GM19351 (cell line): ENCODE measurements around the gene ZNF653.
"Not testable (repeated sequence)": the region's sequence is repeated elsewhere in the genome, so short reads cannot be mapped to it uniquely, and the experiment has no call there.

ENCODE experiments used
- ATAC-seq: cut with Tn5 transposase; IDR thresholded peaks from one replicate; pipeline ENCODE4 v1.9.1; 2021; ENCODE audit warnings: mild to moderate bottlenecking, moderate library complexity; ENCODE audit not compliant: unreplicated experiment

Gene ZNF653

DNA sequence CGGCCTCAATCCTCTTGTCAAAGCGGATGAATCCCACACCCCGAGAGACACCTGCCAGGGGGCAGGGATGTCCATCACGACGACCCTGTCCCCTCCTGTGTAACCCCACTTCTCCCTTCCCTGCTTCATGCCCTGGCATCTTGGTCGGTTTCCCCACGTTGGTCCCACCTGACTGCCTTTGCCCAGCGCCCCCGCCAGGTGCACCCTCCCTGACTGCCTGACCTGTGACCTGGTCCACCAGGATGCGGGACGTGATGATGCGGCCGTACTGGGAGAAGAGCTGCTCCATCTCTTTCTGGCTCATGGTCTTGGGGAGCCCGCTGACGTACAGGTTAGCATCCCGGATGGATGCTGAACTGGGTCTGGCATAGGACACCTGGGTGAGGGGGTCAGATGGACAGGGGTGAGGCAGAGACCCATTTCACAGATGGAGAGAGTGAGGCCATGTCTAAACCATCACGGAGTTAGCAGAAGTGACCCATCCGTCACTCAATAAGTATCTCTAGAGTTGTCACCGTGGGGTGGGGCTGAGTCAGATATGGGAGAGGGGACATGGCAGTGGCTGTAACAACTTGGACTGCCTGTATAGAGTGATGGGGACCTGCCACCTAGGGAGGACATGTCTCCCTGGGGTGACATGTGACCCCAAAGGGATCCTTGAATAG lies 47.3 kb downstream of the ZNF653 start:
- no peak for ATAC-seq

DNA sequence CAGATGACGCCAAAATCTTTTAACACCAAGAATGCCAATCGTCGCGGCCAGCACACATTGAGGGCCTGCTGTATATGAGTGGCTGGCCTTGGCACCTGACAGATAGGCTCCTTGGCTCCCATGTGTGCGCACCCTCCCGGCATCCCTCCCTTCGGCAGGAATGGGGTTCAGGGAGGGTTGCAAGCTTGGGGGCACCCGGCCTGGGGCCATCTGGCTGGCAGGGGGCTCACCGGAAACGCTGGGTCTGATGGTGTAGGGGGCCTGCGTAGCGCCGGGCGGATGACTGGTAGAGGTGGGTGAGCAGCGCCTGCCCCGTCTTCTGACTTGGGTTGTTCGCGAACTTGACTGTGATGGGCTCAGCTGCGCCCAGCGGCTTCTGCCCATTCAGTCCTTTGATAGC lies 47.8 kb downstream of the ZNF653 start:
- no peak for ATAC-seq

DNA sequence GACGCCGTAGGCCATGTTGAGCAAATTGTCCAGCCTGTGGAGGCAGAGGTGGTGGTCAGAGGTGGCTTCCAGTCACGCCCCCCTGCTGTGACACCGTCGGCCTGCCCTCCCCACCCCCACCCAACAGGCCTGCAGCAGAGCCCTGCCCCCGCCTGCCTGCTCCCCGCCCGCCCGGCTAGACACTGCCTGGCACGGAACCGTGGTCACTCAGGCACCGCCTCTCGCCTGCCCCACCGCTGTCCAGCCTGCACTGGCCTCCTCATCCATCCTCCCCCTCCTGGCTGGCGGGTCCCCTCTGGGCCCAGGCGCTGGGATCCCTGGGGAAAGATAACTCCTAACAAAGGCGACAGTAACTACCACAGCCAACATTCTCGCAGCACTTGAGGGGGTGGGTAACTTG lies 48.5 kb downstream of the ZNF653 start:
- ATAC-seq = no peak

DNA sequence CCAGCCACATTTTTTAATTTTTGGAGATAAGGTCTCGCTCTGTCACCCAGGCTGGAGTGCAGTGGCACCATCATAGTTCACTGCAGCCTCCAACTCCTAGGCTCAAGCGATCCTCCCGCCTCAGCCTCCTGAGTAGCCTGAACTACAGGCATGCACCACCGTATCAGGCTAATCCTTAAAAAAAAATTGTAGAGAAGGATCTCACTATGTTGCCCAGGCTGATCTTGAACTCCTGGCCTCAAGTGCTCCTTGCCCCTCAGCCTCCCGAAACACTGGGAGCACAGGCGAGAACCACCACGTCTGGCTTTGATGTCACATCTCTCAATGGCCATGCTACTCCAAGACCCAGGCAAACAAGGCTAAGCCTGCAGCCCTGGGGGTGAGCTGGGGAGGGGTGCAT lies 49.0 kb downstream of the ZNF653 start:
- ATAC-seq = no peak

DNA sequence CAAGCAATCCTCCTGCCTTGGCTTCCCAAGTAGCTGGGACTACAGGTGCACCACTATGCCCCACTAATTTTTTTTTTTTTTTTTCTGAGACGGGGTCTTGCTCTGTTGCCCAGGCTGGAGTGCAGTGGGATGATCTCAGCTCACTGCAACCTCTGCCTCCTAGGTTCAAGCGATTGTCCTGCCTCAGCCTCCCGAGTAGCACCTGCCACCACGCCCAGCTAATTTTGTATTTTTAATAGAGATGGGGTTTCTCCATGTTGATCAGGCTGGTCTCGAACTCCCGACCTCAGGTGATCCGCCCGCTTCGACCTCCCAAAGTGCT lies 50.4 kb downstream of the ZNF653 start:
- ATAC-seq = not testable (repeated sequence)

DNA sequence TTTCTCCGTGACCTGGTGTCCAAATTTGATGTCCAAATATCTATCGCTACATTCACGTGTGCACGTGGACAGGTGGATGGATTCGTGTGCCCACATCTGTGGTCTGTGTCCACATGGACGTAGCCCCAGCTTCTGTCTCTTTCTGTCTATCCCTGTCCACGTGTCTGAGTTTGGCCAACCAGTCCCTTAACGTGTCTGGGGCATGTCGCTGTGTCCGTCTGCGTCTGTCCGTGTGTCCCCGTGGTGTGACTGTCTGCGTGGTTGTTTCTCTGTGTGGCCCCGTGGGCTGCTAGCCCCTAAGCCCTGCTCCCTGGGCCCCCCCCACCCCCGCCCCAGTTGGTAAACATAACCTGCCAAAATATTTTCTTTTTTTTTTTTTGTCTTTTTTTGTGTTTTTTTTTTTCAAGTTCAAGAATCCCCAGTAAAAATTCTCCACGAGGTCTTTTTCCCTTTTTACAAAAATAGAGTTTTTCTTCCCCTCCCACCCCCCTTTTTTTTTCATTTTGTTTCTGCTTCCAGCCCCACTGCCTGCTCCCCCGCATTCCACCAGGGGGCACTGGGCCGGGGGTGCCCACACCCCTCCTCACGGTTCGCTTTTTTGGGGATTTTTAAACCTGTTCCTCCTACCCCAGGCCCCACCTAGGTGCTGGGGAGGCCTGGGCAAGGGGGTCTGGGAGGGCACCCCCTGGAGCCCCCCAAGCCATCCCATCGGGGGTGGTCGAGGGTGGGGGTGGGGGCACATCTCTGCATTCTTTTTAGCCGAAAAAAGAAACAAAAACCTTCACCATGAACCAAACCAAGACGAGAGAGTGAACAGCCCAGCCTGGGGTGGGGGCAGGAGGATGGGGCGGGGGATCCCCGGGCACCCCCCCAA lies 51.9 kb downstream of the ZNF653 start:
- no peak for ATAC-seq

DNA sequence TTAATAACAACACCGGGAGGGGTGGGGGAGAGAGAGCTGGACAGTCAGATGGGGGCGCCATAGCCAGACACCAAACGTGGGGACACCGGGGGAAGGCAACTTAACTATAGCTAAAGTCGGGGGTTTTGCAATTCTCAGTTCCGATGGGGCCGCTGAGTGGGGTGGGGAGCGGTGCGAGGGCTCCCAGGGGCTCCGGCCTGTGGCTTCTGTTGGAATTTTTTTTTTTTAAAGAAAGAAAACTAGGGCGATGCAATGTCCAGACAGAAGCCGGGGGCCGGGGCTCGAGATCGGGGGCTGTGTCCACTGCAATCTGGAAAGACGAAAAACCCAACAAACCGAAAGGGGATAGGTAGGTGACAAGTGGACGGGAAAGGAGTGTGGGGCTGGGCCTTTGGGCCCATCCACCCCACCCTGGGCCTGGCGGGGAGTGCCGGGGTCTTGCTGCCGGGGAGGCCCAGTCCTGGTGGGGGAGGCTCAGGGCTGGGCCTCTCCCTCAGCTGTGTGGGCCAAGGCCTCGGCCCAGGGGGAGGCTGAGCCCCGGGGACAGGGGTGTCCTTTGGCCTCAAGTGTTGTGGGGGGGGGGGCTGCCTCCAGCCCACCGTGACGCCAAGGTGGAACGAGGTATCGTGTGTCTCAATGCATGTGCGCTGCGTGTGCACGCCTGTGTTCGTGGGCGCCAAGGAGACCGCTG lies 52.9 kb downstream of the ZNF653 start:
- no peak for ATAC-seq

DNA sequence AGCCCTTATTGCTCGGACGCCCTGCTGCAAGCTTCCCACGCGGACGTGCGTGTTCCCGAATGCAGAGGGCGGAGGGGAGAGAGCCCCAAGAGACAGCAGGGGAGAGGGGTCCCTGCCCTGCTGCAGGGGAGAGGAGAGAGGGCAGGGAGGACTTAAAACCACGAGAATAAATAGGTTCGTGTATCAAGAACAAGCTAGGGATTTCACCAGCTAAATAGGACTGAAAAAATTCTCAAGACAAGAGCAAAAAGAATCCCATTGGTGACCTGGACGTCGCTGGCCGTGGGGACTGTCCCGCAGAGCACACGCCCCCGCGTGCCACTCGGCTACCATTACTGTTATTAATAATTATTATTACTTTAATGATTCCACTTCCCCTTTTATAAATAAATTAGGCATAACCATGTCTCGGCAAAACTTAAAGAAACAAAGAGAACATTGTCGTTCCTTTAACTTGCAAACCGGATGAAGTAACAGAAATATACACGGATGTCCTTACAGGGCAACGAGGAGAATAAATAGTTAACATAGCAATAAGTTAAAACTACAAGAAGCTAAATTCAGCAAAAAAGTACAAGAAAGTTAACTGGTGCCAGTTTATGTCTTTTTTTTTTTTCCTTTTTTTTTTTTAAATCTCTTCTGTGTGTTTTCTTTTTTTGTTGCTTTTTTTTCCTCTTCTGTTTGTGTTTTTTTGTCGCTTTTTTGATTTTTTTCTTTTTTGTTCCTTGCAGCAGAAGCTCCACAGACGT lies 53.6 kb downstream of the ZNF653 start:
- no peak for ATAC-seq

DNA sequence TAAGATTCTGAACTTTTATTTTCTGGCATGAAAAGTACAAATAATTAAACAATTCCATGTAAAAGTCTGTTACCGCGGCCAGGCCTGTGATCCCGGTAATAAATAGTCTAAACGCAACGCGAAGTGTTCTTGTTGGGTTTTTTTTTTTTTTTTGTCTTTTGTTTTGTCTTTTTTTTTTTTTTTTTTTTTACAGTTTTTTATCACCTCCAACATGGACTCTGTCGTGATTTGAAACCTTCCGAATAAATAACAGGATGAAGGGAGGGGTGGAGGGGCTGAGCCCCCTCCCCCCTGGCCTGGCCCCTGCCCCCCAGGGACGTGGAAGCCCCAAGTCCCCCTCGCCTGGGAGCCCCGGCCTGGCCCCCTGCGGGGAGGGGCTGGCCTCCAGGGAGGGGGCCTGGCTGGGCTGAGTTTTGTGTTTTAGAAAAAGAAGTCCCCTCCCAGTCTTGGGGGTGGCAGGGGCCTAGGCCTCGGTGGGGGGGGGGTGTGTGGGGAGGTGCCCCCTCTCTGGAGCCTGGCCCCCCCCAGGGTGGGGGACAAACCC lies 54.2 kb downstream of the ZNF653 start:
- no peak for ATAC-seq

DNA sequence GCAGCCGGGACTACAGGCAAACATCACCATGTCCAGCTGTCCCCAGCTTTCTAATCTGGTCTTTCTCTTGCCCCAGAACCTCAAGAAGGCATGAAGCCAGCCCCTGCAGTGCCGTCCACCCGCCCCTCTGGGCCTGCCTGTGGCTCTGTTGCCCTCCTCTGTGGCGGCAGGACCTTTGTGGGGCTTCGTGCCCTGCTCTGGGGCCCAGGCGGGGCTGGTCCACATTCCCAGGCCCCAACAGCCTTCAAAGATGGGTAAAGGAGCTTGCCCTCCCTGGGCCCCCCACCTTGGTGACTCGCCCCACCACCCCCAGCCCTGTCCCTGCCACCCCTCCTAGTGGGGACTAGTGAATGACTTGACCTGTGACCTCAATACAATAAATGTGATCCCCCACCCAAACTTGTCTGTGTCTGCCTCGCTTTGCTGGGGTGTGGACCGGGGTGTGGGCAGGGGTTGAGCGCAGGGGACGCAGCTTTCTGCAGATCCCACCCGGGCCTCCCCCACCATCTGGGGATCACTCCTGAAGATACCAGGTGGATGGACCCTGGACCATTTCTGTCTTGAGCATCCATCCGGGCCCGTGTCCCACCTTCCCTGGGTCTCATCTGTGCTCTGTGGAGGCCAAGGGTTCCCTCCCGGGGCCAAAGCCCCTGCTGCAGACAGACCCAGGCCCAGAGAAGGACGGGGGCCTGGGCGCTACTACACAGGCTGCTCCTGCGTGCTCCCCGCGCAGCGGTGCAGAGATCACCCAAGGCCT lies 54.9 kb downstream of the ZNF653 start:
- ATAC-seq = no peak

DNA sequence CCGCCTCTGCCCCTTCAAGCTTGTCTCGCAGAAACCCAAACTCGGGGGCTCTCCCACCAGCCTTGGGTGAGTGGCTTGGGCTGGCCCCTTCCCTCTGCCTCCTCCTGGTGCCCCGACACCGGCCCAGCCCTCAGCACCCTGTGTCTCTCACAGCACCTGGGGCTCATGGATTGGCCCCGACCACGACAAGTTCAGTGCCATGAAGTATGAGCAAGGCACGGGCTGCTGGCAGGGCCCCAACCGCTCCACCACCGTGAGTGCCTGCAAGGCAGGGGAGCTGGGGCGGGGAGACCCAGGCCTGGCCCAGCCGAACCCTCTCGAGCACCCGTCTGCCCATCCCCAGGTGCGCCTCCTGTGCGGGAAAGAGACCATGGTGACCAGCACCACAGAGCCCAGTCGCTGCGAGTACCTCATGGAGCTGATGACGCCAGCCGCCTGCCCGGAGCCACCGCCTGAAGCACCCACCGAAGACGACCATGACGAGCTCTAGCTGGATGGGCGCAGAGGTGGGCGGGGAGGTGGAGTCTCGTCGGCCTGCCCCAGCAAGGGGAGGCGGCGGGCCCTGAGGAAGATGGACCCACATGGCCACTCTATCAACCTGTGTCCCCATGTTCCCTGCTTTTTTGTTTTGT lies 56.6 kb downstream of the ZNF653 start:
- ATAC-seq = no peak

DNA sequence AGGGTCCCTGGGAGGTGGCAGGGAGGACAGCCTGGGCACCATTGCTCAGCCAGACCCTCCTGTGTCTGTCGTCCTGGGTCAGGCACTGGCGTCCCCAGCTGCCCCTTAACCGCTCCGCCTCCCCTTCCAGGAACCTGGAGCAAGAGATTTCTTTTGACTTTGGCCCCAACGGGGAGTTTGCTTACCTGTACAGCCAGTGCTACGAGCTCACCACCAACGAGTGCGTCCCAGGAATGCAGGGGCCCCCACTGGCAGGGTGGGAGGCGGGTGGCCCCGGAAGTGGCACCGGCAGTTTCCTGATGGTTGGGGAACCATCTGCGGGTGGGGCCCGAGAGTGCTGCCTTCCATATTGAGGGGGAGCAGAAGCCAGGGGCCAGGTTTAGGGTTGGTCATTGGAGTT lies 57.2 kb downstream of the ZNF653 start:
- no peak for ATAC-seq

DNA sequence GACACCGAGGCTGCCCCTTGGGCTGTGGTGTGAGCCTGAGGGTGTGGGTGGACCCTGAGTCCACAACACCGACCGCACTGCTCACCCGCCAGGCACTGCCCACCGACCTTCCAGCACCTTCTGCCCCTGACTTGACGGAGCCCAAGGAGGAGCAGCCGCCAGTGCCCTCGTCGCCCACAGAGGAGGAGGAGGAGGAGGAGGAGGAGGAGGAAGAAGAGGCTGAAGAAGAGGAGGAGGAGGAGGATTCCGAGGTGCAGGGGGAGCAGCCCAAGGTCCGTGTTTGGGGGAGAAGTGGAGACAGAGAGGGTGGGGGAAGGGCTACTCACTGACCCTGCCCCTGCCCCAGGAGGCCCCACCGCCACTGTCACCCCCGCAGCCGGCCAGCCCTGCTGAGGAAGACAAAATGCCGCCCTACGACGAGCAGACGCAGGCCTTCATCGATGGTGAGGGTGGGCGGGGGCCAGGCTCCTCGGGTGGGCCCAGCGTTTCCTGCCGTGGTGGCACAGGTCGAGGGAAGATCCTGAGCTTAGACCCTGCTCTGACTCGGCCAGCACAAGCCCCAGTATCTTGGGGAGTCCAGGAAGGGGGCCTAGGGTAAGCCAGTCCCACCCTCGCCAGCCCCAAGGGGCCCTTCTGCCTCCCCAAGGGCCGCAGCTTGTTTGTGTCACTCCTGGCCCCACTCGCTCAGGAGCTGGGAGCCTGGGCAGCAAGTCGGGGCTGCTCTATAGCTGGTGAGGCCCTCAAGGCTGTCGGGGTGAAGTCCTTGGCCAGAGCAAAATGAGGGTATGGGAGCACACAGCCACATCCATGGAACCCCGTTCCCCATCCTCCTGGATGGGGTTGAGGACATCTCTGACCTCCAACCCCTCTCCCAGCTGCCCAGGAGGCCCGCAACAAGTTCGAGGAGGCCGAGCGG lies 58.0 kb downstream of the ZNF653 start:
- ATAC-seq = no peak

DNA sequence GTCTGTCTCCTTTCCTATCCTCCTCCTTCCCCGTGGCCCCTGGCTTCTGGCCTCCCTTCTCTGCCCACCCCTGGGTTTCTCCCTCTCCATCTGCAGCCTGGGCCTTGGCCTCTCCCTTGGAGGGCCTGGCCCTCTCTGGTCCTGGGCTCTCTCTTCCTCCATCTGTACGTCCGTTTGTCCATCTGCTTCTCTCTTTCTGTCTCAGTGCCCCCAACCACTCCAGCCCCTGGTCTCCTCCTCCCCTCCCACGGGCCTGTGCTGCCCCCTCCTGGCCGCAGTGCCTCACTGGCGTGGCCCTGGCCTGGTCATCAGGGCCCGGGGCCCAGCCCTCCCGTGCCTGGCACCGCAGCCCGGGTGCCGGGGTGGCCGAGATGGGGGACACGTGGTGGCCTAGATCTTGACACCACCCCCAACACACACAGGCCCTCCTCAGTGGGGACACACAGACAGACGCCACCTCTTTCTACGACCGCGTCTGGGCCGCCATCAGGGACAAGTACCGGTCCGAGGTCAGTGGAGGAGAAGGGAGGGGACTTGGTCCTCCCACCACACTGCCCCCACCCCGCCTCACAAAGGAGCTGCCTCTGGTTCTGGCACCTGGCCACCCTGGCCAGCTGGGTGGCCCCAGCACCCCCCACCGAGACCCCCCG lies 58.9 kb downstream of the ZNF653 start:
- ATAC-seq = no peak

DNA sequence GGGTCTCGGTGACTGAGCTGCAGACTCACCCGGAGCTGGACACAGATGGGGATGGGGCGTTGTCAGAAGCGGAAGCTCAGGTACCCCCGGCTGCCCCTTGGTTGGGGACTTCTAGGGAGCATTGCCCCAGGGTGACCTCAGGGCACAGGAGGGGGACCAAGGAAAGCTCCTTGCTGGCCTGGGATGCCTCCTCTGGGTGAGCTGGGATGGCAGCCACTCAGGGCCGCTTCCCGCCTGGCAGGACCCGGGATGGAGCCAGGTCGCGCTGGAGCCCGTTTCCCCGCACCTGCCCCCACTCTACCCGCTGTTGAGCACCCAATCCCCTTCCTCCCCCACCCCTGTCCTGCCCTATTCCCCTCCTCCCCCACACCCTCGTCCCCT lies 59.4 kb downstream of the ZNF653 start:
- ATAC-seq = no peak

DNA sequence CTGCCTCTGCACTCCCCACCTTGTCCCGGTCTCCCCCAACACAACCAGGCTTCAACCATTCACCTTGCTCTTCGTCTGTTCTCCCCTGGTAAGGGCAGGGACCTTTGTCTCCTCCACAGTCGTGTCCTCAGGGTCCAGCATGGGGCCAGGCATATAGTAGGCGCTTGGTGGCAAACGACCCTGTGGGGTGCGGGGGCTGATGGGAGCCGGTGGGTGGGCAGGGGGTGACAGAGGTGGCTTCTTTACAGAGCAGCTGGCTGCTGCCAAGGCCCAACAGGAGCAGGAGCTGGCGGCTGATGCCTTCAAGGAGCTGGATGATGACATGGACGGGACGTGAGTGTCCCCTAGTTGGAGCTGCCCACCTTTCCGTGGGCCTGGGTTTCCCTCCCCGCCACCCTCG lies 60.5 kb downstream of the ZNF653 start:
- ATAC-seq = no peak

DNA sequence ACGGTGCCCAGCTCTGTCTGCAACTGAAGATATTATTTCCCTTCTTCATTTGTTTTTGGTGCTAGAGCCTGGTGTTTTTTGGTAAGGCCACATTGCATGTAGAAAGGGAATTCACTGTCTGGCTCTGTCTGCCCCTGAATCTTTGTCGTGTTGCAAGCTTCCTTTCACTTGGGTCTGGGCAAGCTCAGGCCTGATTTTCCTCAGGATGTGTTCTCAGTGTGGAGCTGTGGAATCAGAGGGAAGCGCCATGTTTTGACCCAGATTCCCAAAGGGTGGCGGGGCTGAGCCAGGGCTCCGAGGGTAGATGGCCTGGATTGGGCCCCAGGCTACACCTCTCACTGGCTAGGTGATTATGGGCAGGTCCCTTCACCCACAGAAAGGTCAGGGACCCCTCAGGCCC lies 61.6 kb downstream of the ZNF653 start:
- no peak for ATAC-seq

DNA sequence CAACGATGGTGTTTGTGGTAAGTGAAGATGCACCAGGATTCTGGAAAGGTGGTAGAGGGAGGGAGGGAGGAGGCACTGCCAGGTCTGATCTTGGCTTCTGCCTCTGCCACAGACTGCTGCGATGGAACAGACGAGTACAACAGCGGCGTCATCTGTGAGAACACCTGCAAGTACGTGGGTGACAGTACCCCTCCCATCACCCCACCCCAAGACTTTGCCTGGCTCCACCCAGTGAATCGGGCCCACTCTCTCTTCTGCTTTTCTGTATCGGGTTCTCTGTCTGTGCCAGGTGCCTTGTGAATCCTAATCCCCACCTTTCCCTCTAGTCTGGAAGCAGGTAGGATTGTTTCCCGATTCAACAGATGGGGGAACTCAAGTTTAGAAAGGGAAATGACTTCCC lies 67.7 kb downstream of the ZNF653 start:
- ATAC-seq = no peak
